ENCODE measurements around the gene ANKRD33. TPM values are rescaled to one million over a fixed set of nuclear protein-coding genes. Genes with fewer than 3 reads are reported as not detected.

ANKRD33 gene
- total RNA-seq, 1 experiment from 2014 or later = 0.81 TPM

- H2AK5ac ChIP-seq (ENCODE audit: insufficient read length, low read length) = no peak overlapping the region
- no peak overlapping the region for H2BK5ac ChIP-seq (ENCODE audit: insufficient read length, low read length)
- 0 out of 2 replicates have a peak, but pooled peaks cover 3% of the 10 kb centered on the region for H3K27me3 ChIP-seq (ENCODE audit: insufficient read depth, low read length)
- H3K27ac ChIP-seq (ENCODE audit: insufficient read length, low read depth, low read length) = no peak overlapping the region
- H3K4me2 ChIP-seq (ENCODE audit: insufficient read depth, insufficient read length, low read length) = no peak overlapping the region
- H3K14ac ChIP-seq (ENCODE audit: insufficient read depth, low read length) = no peak overlapping the region
- no peaks in the 10 kb centered on the region for H4K20me1 ChIP-seq (ENCODE audit: control insufficient read depth, insufficient read depth, insufficient read length)
- H2BK20ac ChIP-seq (ENCODE audit: low read depth, low read length, poor library complexity, severe bottlenecking) = no peak overlapping the region
- H3T11ph ChIP-seq (ENCODE audit: low read length) = no peak overlapping the region
- H4K8ac ChIP-seq (replicated peaks; ENCODE audit: insufficient read length, low read depth, low read length) = no peak overlapping the region
- H3K79me1 ChIP-seq (ENCODE audit: insufficient read depth, low read depth, low read length, poor library complexity, severe bottlenecking) = no peaks in the 10 kb centered on the region
- no peak overlapping the region for H4K91ac ChIP-seq (ENCODE audit: insufficient read length, low read depth, low read length)
- H3K4ac ChIP-seq (ENCODE audit: low read depth, low read length) = no peak overlapping the region
- H3K4me1 Mint-ChIP-seq = peaks cover 12 to 15% of the 10 kb centered on the region in 2 experiments; a peak in 3 of 4 replicates
- H2BK12ac ChIP-seq (ENCODE audit: insufficient read length, low read depth, low read length) = no peak overlapping the region
- no peak overlapping the region for H3K4me3 Mint-ChIP-seq
- DNase-seq = no peak
- no CpG with 5 or more reads among the region's 6 CpGs for WGBS (ENCODE audit: extremely low coverage, insufficient read length, low lambda C conversion rate)
- H3K9me3 Mint-ChIP-seq = peaks cover 0 to 3% of the 10 kb centered on the region in 2 experiments; a peak in 1 of 5 replicates
- H3K36me3 Mint-ChIP-seq (ENCODE audit: insufficient read depth in 1 of 3, low read depth in 3 of 3) = no peaks in the 10 kb centered on the region
- H3K18ac ChIP-seq (ENCODE audit: insufficient read length, low read depth, low read length) = no peak overlapping the region
- no peak overlapping the region for H2AFZ ChIP-seq (ENCODE audit: low read length)
- H3K9ac ChIP-seq (ENCODE audit: extremely low read depth, insufficient read length, low read length) = no peak overlapping the region
- H3K27ac Mint-ChIP-seq = no peak overlapping the region
- peaks cover 29% of the 10 kb centered on the region for H3K27me3 Mint-ChIP-seq (ENCODE audit: low read depth)
- no peak overlapping the region for H4K5ac ChIP-seq (ENCODE audit: insufficient read length, low read depth, low read length)
- no peaks in the 10 kb centered on the region for H3K79me2 ChIP-seq (ENCODE audit: insufficient read depth, low read length)
- H2BK15ac ChIP-seq (ENCODE audit: low read depth, low read length) = no peak overlapping the region
- H2BK120ac ChIP-seq (ENCODE audit: low read depth, low read length, poor library complexity, severe bottlenecking) = no peak overlapping the region
- no peak overlapping the region for H3K23ac ChIP-seq (ENCODE audit: insufficient read length, low read depth, low read length)
- H3K4me1 ChIP-seq (ENCODE audit: insufficient read depth, low read length) = no peaks in the 10 kb centered on the region; the same call in 1 of the 2 replicates
- H3K23me2 ChIP-seq (ENCODE audit: insufficient read length, low read depth, low read length, poor library complexity, severe bottlenecking) = no peaks in the 10 kb centered on the region
- no peak for TF ChIP-seq CTCF (conservative IDR thresholded peaks at IDR 0.05)
- H3K9me3 ChIP-seq (ENCODE audit: control insufficient read depth, low read depth, low read length) = no peaks in the 10 kb centered on the region
- no peak overlapping the region for H3K56ac ChIP-seq (ENCODE audit: insufficient read length, low read depth, low read length)
Measured at GRCh38 chr12:51938726-51939125, 50.8 kb downstream of the ANKRD33 start.

Measured in H9 (cell line).